Stimulated activated CD8-positive, alpha-beta memory T cell treated with anti-CD3 and anti-CD28 coated beads, Interleukin-7, amount 100 ng/mL, for 4 hours (primary cell): ENCODE results near the gene SPHKAP.
"Not testable (repeated sequence)": the region's sequence is repeated elsewhere in the genome, so short reads cannot be mapped to it uniquely, and the experiment has no call there.

Experiments used
- DNase-seq, 2 donors: peaks; one replicate each; pipeline ENCODE4 v3.0.0-alpha.2; 2020; ENCODE audit warnings: low read depth in 2 of 2

The SPHKAP gene

DNA sequence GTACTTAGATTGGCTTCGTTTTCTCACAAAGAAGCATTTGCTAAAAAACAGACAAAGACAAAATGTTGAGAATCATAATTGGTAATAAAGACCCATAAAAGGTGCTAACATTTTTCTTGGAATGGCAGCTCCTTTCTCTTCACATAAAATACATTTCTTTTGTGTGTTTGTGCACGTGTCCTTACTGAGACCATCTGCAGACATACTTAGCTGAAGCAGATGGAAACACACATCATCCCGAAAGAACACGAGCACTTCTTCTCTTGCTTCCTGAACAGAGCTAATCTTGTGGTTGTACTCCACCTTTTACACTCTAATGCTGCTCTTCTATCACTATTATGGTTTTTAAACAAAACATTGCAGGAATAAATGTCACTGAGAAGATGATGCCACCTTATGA lies 142.5 kb downstream of the SPHKAP start:
- no peak for DNase-seq

DNA sequence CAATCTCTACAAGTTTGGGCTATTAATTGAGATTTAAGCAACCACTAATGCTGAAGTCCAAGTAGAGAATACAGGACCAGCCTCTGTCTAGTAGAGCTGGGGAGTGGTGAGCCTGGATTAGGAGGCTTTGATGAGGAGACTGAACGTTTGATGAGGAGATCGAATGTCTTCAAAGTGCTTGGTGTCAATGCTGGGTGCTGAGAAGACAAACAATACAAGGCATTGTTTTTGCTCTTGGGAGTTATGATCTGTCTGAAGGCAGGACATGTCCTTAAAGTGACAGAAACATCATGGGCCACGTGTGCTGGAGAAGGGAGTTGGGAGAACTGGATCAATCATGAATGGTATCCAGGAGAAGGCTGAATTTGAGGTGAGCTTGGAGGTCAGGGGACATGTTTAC lies 143.6 kb downstream of the SPHKAP start:
- DNase-seq: no peak

DNA sequence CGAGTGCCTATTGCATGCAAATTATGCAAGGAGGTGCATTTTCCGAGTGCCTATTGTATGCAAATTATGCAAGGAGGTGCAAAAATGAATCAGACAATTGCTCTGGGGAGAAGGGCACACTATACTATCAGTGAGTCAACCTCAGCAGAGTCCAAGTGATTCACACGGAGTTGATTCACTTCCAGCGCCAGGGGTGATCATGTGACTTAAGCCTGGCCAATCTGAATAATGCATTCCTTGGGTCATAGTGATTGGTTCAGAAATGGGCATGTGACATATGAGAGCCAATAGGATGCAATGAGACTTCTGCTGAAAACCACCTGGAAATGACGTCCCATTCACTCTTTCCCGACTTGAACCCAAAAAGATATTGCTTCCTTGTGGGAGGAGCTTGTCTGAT lies 157.9 kb downstream of the SPHKAP start:
- DNase-seq: no peak

DNA sequence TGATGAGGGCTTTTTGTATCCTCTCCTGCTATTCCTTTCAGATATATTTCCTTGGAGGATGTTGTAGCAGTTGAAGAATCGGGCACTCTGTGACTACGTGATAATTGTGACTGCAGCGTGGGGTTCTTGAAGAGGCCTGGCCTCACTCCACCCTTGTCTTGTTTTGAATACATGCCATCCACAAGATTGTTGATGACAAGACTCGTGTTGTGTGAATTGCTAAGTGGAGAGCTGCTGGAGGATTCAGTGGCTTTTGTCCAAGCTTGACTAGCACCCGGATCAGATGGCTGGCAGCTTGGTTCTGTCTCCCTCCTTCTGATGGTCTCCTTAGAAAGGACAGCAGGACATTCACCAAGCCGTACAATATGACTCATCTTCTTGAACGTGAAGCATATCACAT lies 163.2 kb downstream of the SPHKAP start:
- DNase-seq: no peak

GRCh38 chr2:228017784-228018183 lies 163.7 kb downstream of the SPHKAP start:
- DNase-seq: no peak

- DNase-seq: no peak
Observed at GRCh38 chr2:228016402-228016801, 165.1 kb downstream of the SPHKAP start.

DNA sequence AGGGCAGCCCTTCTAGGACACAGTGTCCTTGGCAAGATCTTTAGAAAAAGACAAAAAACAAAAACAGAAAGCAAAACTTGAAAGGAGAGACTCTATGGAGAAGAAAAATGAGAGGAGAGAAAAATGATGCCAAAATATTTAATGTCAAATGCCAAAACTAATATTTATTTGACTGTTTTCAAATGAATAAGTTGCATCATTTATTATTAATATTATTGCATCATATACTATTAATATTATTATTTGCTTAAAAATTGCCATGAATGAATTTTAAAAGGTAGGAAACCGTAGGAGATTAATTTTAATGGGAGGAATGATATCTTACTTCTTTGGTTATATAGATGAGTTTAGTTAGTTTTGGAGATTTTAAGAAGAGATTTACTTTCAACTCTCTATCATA lies 165.7 kb downstream of the SPHKAP start:
- DNase-seq: no peak

DNA sequence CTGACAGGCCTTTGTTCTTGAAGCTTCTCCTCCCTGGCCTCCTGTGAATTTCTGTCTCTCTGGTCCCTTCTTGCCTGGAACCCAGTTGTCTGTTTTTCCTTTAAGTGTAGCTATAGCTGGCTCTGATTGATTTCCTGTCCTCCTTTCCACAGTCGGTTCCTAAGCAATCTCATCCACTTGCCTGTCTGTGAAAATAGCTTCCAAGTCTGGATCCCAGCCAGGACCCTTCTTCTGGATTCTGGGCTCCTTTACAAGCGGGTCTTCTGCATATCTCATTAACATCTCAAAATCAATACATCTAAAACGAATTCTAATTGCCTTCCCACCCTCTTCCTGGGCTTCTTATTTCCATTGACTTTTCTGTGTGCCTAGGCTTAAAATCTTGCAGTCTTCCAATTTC lies 185.1 kb downstream of the SPHKAP start:
- DNase-seq: no peak

DNA sequence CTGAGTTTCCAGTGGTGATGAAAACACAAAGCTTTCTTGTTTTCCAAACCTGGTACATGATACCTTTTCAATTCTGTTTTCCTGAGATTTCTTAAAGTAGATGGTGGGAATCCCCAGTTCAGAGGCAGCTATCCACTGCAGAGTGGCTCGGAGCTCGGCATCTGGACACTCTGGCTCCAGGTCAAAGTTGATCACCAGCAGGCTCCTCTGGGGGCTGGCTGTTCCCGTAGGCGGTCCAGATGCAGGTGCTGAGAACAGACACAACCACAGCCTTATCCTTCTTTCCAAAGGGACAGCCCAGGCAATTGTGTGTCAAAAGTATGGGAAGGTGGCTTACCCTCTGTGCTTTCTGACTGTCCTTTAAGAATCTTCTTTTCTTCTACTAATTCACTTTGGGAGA lies 190.6 kb downstream of the SPHKAP start:
- DNase-seq: no peak

DNA sequence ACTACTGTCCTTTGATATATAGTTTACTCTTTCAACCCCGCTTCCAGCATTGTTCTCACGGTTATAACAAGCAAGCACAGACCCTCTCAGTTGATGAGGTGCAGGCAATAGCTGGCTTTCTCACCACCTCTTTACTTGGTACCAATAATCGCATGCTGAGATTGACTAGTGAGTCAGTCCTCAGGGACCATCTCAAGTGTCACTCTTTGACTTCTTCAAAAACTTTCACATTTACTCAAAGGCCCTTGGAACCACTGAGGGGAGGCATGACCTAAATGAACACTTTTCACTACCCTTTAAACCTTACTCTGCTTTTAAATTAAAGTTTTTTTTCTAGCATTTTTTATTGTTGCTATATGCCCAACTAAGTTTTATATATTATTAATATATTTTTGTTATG lies 208.2 kb downstream of the SPHKAP start:
- DNase-seq: no peak

DNA sequence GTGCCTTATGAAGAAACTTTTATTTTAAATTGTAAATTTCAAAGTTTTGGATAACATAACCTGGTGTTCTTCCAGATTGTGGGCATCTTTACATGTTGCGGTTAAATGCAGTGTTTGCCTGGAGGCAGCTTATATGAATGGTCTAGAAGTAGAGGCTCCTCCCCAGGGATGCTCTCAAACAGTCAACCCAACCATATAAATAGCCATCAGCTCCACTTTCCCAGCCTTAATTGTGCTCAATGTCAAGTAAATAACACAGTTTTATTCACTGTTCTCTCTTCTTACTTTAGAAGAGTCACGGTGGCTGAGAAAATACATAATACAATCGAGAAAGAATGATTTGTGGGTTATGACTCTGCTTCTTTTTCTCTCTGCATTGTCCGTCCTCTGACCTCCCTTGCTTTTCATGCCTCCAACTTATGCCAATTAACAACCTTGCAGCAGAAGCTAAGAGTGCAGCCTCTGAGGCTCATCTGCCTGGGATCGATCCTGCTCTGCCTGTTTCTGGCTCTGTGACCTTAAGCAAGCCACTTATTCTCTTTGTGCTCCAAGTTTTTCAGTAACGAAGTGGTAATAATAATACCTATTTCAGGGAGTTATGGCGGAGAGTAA lies 209.8 kb downstream of the SPHKAP start:
- DNase-seq: no peak

GRCh38 chr2:227960317-227960716 lies 221.2 kb downstream of the SPHKAP start:
- no peak for DNase-seq

GRCh38 chr2:227942965-227943364 lies 238.5 kb downstream of the SPHKAP start:
- DNase-seq: no peak

GRCh38 chr2:227942021-227942420 lies 239.5 kb downstream of the SPHKAP start:
- DNase-seq: no peak

GRCh38 chr2:227939271-227940027 lies 242.0 kb downstream of the SPHKAP start:
- DNase-seq: no peak

- not testable (repeated sequence) for DNase-seq
Observed at GRCh38 chr2:227936249-227936648, 245.2 kb downstream of the SPHKAP start.

- no peak for DNase-seq
Observed at GRCh38 chr2:227933884-227934283, 247.6 kb downstream of the SPHKAP start.

GRCh38 chr2:227932403-227932802 lies 249.1 kb downstream of the SPHKAP start:
- DNase-seq: no peak

GRCh38 chr2:227932001-227932400 lies 249.5 kb downstream of the SPHKAP start:
- no peak for DNase-seq
